ENCODE data around the gene RBM33. TPM values are rescaled to one million over a fixed set of nuclear protein-coding genes. Genes with fewer than 3 reads are reported as not detected.

RBM33 gene
- total and polyA plus RNA-seq, 2 of the 13 experiments (the other 11 are each of a cell fraction or from before 2014, with no cell fraction given): 12.4 to 28.9 TPM

GRCh38 chr7:155807789-155808548 lies 163.5 kb downstream of the RBM33 start (continued):
- TF ChIP-seq ZNF773 (CRISPR knock-in tag; IDR thresholded peaks at IDR 0.05; ENCODE audit: borderline replicate concordance): no peak
- no peak for TF ChIP-seq ZNF615 (CRISPR knock-in tag; IDR thresholded peaks at IDR 0.05; ENCODE audit: borderline replicate concordance)
- TF ChIP-seq ZNF264 (CRISPR knock-in tag; IDR thresholded peaks at IDR 0.05): no peak
- TF ChIP-seq ZNF713 (CRISPR knock-in tag; IDR thresholded peaks at IDR 0.05): no peak
- no peak for TF ChIP-seq NCOR1 (IDR thresholded peaks at IDR 0.05; ENCODE audit: borderline replicate concordance, low read length)
- TF ChIP-seq ZNF503 (CRISPR knock-in tag; IDR thresholded peaks at IDR 0.05): no peak
- TF ChIP-seq FOXA3 (CRISPR knock-in tag; IDR thresholded peaks at IDR 0.05): peak; percentile 11; the same call in 1 of the 2 replicates
- no peak for TF ChIP-seq HBP1 (CRISPR knock-in tag; IDR thresholded peaks at IDR 0.05; ENCODE audit: low read depth)
- no peak for TF ChIP-seq ZNF180 (CRISPR knock-in tag; IDR thresholded peaks at IDR 0.05; ENCODE audit: borderline replicate concordance, low read depth)
- TF ChIP-seq ZSCAN25 (CRISPR knock-in tag; IDR thresholded peaks at IDR 0.05): no peak; the same call in 1 of the 2 replicates
- no peak for TF ChIP-seq NPAS2 (CRISPR knock-in tag; IDR thresholded peaks at IDR 0.05; ENCODE audit: borderline replicate concordance)
- TF ChIP-seq DRAP1 (CRISPR knock-in tag; IDR thresholded peaks at IDR 0.05): peak; percentile 34; the same call in 1 of the 2 replicates
- TF ChIP-seq HOXA5 (CRISPR knock-in tag; IDR thresholded peaks at IDR 0.05): no peak
- TF ChIP-seq ZNF430 (CRISPR knock-in tag; IDR thresholded peaks at IDR 0.05): no peak
- no peak for TF ChIP-seq NONO (IDR thresholded peaks at IDR 0.05)
- no peak for TF ChIP-seq NONO (CRISPR knock-in tag; conservative IDR thresholded peaks at IDR 0.05)
- TF ChIP-seq ZNF639 (CRISPR knock-in tag; conservative IDR thresholded peaks at IDR 0.05): no peak
- TF ChIP-seq HES4 (CRISPR knock-in tag; IDR thresholded peaks at IDR 0.05; ENCODE audit: borderline replicate concordance): no peak
- TF ChIP-seq NFRKB (IDR thresholded peaks at IDR 0.05): no peak
- no peak for TF ChIP-seq NFE2L2 (IDR thresholded peaks at IDR 0.05; ENCODE audit: low read length)
- no peak for TF ChIP-seq ISL2 (CRISPR knock-in tag; IDR thresholded peaks at IDR 0.05)
- TF ChIP-seq PPARG (CRISPR knock-in tag; conservative IDR thresholded peaks at IDR 0.05): no peak
- 0 out of 2 replicates have a peak, but pooled peaks have one; percentile 6 for TF ChIP-seq ARID5B (CRISPR knock-in tag; IDR thresholded peaks at IDR 0.05)
